ENCODE measurements around the gene KLHL22.

The KLHL22 gene

GRCh38 chr22:20456722-20457076 is 38.9 kb downstream of the KLHL22 start:
- TF ChIP-seq, protein P1, sequence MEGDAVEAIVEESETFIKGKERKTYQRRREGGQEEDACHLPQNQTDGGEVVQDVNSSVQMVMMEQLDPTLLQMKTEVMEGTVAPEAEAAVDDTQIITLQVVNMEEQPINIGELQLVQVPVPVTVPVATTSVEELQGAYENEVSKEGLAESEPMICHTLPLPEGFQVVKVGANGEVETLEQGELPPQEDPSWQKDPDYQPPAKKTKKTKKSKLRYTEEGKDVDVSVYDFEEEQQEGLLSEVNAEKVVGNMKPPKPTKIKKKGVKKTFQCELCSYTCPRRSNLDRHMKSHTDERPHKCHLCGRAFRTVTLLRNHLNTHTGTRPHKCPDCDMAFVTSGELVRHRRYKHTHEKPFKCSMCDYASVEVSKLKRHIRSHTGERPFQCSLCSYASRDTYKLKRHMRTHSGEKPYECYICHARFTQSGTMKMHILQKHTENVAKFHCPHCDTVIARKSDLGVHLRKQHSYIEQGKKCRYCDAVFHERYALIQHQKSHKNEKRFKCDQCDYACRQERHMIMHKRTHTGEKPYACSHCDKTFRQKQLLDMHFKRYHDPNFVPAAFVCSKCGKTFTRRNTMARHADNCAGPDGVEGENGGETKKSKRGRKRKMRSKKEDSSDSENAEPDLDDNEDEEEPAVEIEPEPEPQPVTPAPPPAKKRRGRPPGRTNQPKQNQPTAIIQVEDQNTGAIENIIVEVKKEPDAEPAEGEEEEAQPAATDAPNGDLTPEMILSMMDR (IDR thresholded peaks at IDR 0.05; ENCODE audit: low read depth, low read length): no peak
- TF ChIP-seq EZH2phosphoT487 (IDR thresholded peaks at IDR 0.05; ENCODE audit: low read depth): no peak
- H3K4me3 ChIP-seq (ENCODE audit: low read length): no peak overlapping the region
- 0 out of 2 replicates have a peak, but pooled peaks cover 3% of the 10 kb centered on the region for H4K20me1 ChIP-seq (ENCODE audit: insufficient read depth, low read length)
- no peak overlapping the region for H3K9ac ChIP-seq (ENCODE audit: low read length)
- H3K9me3 ChIP-seq (ENCODE audit: insufficient read depth, low read length): no peaks in the 10 kb centered on the region
- H3K79me2 ChIP-seq (ENCODE audit: low read length): no peaks in the 10 kb centered on the region
- H2AFZ ChIP-seq (ENCODE audit: low read depth, low read length): no peak overlapping the region
- peaks cover 7% of the 10 kb centered on the region for H3K4me1 ChIP-seq (ENCODE audit: low read length)
- H3K36me3 ChIP-seq (replicated peaks; ENCODE audit: low read depth, low read length): peaks cover 12% of the 10 kb centered on the region
- H3K27me3 ChIP-seq (ENCODE audit: low read depth, low read length): no peaks in the 10 kb centered on the region
- H3K27ac ChIP-seq (ENCODE audit: low read length): no peak overlapping the region
- no peak overlapping the region for H3K4me2 ChIP-seq (ENCODE audit: low read length)

GRCh38 chr22:20456064-20456721 is 39.4 kb downstream of the KLHL22 start:
- H2AFZ ChIP-seq (ENCODE audit: low read depth, low read length): no peak overlapping the region
- peak overlapping the region; percentile 12; the same call in 1 of the 2 replicates for H3K4me2 ChIP-seq (ENCODE audit: low read length)
- no peak overlapping the region for H3K27ac ChIP-seq (ENCODE audit: low read length)
- H3K9ac ChIP-seq (ENCODE audit: low read length): no peak overlapping the region
- no peak overlapping the region for H3K4me3 ChIP-seq (ENCODE audit: low read length)
- no peaks in the 10 kb centered on the region for H3K27me3 ChIP-seq (ENCODE audit: low read depth, low read length)
- TF ChIP-seq, protein P1 (IDR thresholded peaks at IDR 0.05; ENCODE audit: low read depth, low read length): peak; percentile 92
- TF ChIP-seq EZH2phosphoT487 (IDR thresholded peaks at IDR 0.05; ENCODE audit: low read depth): no peak
- H4K20me1 ChIP-seq (ENCODE audit: insufficient read depth, low read length): 0 out of 2 replicates have a peak, but pooled peaks cover 3% of the 10 kb centered on the region
- peaks cover 12% of the 10 kb centered on the region for H3K36me3 ChIP-seq (replicated peaks; ENCODE audit: low read depth, low read length)
- no peaks in the 10 kb centered on the region for H3K79me2 ChIP-seq (ENCODE audit: low read length)
- H3K4me1 ChIP-seq (ENCODE audit: low read length): peaks cover 7% of the 10 kb centered on the region
- H3K9me3 ChIP-seq (ENCODE audit: insufficient read depth, low read length): no peaks in the 10 kb centered on the region

DNA sequence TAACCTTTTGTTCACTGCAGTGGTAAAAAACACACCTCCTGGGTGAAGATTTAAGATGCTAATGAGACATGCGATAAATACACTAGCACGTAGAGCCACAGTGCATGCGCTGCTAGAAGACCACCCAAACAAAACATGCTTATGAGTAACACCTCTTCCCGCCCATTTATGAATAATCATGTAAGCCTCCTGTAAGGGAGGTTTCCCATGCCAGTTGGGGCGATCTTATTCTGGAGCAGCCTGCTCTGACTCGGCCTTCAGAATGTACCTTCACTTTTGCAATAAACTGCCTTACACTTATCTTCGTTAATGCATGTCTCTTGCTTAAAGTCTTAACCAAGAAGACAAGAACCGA is 39.9 kb downstream of the KLHL22 start:
- H3K27me3 ChIP-seq (ENCODE audit: low read depth, low read length): no peaks in the 10 kb centered on the region
- 0 out of 2 replicates have a peak, but pooled peaks cover 3% of the 10 kb centered on the region for H4K20me1 ChIP-seq (ENCODE audit: insufficient read depth, low read length)
- peak overlapping the region; percentile 12; the same call in 1 of the 2 replicates for H3K4me2 ChIP-seq (ENCODE audit: low read length)
- H3K9me3 ChIP-seq (ENCODE audit: insufficient read depth, low read length): no peaks in the 10 kb centered on the region
- TF ChIP-seq EZH2phosphoT487 (IDR thresholded peaks at IDR 0.05; ENCODE audit: low read depth): no peak
- TF ChIP-seq, protein P1 (IDR thresholded peaks at IDR 0.05; ENCODE audit: low read depth, low read length): no peak
- H3K27ac ChIP-seq (ENCODE audit: low read length): no peak overlapping the region
- no peaks in the 10 kb centered on the region for H3K79me2 ChIP-seq (ENCODE audit: low read length)
- no peak overlapping the region for H2AFZ ChIP-seq (ENCODE audit: low read depth, low read length)
- no peak overlapping the region for H3K4me3 ChIP-seq (ENCODE audit: low read length)
- H3K9ac ChIP-seq (ENCODE audit: low read length): no peak overlapping the region
- H3K36me3 ChIP-seq (replicated peaks; ENCODE audit: low read depth, low read length): peaks cover 11% of the 10 kb centered on the region
- peaks cover 7% of the 10 kb centered on the region for H3K4me1 ChIP-seq (ENCODE audit: low read length)

DNA sequence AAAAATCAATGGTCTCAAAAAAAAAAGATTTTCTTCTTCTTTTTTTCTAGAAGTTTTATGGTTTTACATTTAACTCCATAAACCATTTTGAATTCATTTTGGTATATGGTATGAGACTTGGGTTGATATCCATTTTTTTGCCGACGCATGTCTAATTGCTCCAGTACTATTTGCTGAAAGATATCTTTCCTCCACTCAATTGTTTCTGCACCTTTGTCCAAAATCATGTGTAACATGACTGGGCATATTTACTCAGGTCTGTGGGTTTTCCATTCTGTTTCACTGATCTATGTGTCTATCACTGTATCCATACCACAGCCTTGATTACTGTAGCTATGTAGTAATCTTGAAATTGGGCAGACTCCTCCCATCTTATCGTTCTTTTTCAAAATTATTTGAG is 42.4 kb downstream of the KLHL22 start:
- H3K79me2 ChIP-seq (ENCODE audit: low read length): no peaks in the 10 kb centered on the region
- H3K27me3 ChIP-seq (ENCODE audit: low read depth, low read length): no peaks in the 10 kb centered on the region
- TF ChIP-seq EZH2phosphoT487 (IDR thresholded peaks at IDR 0.05; ENCODE audit: low read depth): no peak
- TF ChIP-seq, protein P1 (IDR thresholded peaks at IDR 0.05; ENCODE audit: low read depth, low read length): no peak
- peaks cover 18% of the 10 kb centered on the region for H3K36me3 ChIP-seq (replicated peaks; ENCODE audit: low read depth, low read length)
- H4K20me1 ChIP-seq (ENCODE audit: insufficient read depth, low read length): 0 out of 2 replicates have a peak, but pooled peaks cover 3% of the 10 kb centered on the region
- H3K9ac ChIP-seq (ENCODE audit: low read length): no peak overlapping the region
- H3K9me3 ChIP-seq (ENCODE audit: insufficient read depth, low read length): no peaks in the 10 kb centered on the region
- peaks cover 12% of the 10 kb centered on the region for H3K4me1 ChIP-seq (ENCODE audit: low read length)
- H3K27ac ChIP-seq (ENCODE audit: low read length): no peak overlapping the region
- H2AFZ ChIP-seq (ENCODE audit: low read depth, low read length): no peak overlapping the region
- H3K4me2 ChIP-seq (ENCODE audit: low read length): no peak overlapping the region
- H3K4me3 ChIP-seq (ENCODE audit: low read length): no peak overlapping the region
